Ishikawa (cell line): ENCODE measurements around the gene BOLA3.

ENCODE experiments used
- CEBPB ChIP-seq: IDR thresholded peaks from 2 replicates; pipeline ENCODE4 v1.6.1; 2012
- CREB1 ChIP-seq: IDR thresholded peaks from 2 replicates; pipeline ENCODE4 v1.6.1; 2012; ENCODE audit warnings: low read depth
- EGR1 ChIP-seq: IDR thresholded peaks from 2 replicates; pipeline ENCODE4 v1.6.1; 2012
- EP300 ChIP-seq: IDR thresholded peaks from 2 replicates; pipeline ENCODE4 v1.6.1; 2012; ENCODE audit warnings: borderline replicate concordance
- FOXM1 ChIP-seq: IDR thresholded peaks from 2 replicates; pipeline ENCODE4 v1.6.1; 2012; ENCODE audit warnings: low read depth, borderline replicate concordance
- MAX ChIP-seq: IDR thresholded peaks from 2 replicates; pipeline ENCODE4 v1.6.1; 2012
- NFIC ChIP-seq: IDR thresholded peaks from 2 replicates; pipeline ENCODE4 v1.6.1; 2012
- RAD21 ChIP-seq: IDR thresholded peaks from 2 replicates; pipeline ENCODE4 v1.6.1; 2012; ENCODE audit warnings: low read depth
- REST ChIP-seq: IDR thresholded peaks from 2 replicates; pipeline ENCODE4 v1.6.1; 2012; ENCODE audit warnings: low read depth, mild to moderate bottlenecking
- TAF1 ChIP-seq: IDR thresholded peaks from 2 replicates; pipeline ENCODE4 v1.6.1; 2012; ENCODE audit warnings: low read depth, mild to moderate bottlenecking
- TCF12 ChIP-seq: IDR thresholded peaks from 2 replicates; pipeline ENCODE4 v1.6.1; 2012; ENCODE audit warnings: low read depth
- TEAD4 ChIP-seq: IDR thresholded peaks from 2 replicates; pipeline ENCODE4 v1.6.1; 2012
- USF1 ChIP-seq: IDR thresholded peaks from 2 replicates; pipeline ENCODE4 v1.6.1; 2012
- YY1 ChIP-seq: IDR thresholded peaks from 2 replicates; pipeline ENCODE4 v1.6.1; 2012; ENCODE audit warnings: low read depth
- ZBTB7A ChIP-seq: IDR thresholded peaks from 2 replicates; pipeline ENCODE4 v1.6.1; 2012; ENCODE audit warnings: low read depth

BOLA3 gene

GRCh38 chr2:74110537-74110936 is 37.2 kb downstream of the BOLA3 start:
- TF ChIP-seq FOXM1 (no peak), CREB1 (no peak), EGR1 (no peak), USF1 (no peak), ZBTB7A (no peak)

GRCh38 chr2:74109551-74109950 is 38.2 kb downstream of the BOLA3 start:
- TF ChIP-seq TAF1 (no peak), FOXM1 (no peak)

GRCh38 chr2:74107071-74107470 is 40.6 kb downstream of the BOLA3 start:
- TF ChIP-seq CEBPB (no peak), EP300 (no peak), USF1 (no peak)

GRCh38 chr2:74105413-74105812 is 42.3 kb downstream of the BOLA3 start:
- TF ChIP-seq RAD21 (no peak), FOXM1 (no peak), CEBPB (no peak), ZBTB7A (no peak), TCF12 (no peak), CREB1 (no peak)

GRCh38 chr2:74104839-74105238 is 42.9 kb downstream of the BOLA3 start:
- TF ChIP-seq EGR1 (no peak), TEAD4 (no peak), YY1 (no peak), USF1 (no peak), TAF1 (no peak), EP300 (no peak), MAX (no peak), NFIC (no peak), FOXM1 (no peak), CREB1 (no peak)

- TF ChIP-seq CEBPB = no peak
- TF ChIP-seq FOXM1 = no peak
- no peak for TF ChIP-seq CREB1
- no peak for TF ChIP-seq TCF12
Measured at GRCh38 chr2:74103763-74104162, 43.9 kb downstream of the BOLA3 start.

GRCh38 chr2:74102516-74102915 is 45.2 kb downstream of the BOLA3 start:
- no peak for TF ChIP-seq MAX
- TF ChIP-seq NFIC = no peak
- no peak for TF ChIP-seq CEBPB
- no peak for TF ChIP-seq ZBTB7A
- no peak for TF ChIP-seq EP300
- TF ChIP-seq REST = no peak
- no peak for TF ChIP-seq TEAD4
- no peak for TF ChIP-seq TCF12

GRCh38 chr2:74101574-74102300 is 46.0 kb downstream of the BOLA3 start:
- TF ChIP-seq TCF12 = no peak
- TF ChIP-seq YY1 = no peak
- no peak for TF ChIP-seq CEBPB
- no peak for TF ChIP-seq RAD21
- no peak for TF ChIP-seq EGR1
- no peak for TF ChIP-seq TAF1
- no peak for TF ChIP-seq USF1
- TF ChIP-seq CREB1 = no peak
- no peak for TF ChIP-seq REST
- no peak for TF ChIP-seq NFIC
- TF ChIP-seq TEAD4 = no peak
- TF ChIP-seq ZBTB7A = no peak
- no peak for TF ChIP-seq MAX
- no peak for TF ChIP-seq FOXM1
- TF ChIP-seq EP300 = no peak
